Measurements from ENCODE around the gene DBR1.

DBR1 gene

DNA sequence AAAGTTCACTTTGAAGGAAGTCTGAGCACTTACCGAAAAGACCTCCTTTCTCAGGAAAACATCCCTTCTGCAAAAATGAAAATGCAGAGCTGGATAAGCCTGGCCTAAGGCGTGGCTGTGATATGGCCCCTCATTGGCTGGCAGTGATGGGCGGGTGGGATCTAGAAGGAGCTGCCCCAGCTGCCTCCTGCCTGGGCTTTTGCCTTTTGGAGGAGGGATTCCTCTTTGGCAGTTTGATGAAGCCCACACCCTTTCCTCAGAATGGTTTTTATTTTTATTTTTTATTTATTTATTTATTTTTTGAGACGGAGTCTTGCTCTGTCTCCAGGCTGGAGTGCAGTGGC, 55.3 kb downstream of the DBR1 start:
- peak in 1 of 2 experiments; percentile 47 for DNase-seq

DNA sequence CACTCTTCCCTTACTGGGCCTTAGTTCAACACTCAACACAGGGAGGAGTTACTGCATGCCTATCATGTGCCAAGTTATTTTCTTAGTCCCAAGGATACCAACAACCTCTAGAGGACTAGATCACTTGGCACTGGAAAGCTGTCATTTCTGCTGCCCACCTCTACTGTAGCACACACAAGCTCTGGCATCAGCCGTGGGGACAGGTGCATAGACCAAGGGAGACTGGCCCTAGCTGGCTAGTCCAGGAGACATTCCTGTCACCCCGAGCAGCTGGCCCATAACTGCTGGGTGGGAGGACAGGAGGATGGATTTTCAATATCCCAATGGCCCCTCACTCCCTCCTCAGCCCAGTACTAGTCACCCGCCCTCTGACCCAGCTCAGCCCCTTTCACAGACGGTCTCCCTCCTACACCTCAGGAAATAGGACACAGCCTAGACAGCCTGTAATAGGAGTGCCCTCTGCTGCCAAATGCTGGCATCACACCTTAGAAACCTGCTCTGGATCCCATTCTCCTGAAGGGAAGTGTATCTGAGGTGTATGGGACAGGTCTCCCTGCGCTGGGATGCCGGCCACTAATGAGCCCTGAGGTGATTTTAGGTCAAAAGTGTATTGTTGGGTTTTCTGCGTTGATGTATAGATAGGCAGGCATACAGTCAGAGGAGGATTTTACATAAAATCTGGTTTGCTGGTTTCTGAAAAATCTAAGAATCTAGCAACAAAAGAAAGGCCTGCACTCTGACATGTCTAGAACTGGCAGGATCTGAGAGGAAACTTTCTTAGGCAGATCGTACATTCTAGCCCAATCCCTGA, 55.9 kb downstream of the DBR1 start:
- DNase-seq: peak; percentile 46 to 81

DNA sequence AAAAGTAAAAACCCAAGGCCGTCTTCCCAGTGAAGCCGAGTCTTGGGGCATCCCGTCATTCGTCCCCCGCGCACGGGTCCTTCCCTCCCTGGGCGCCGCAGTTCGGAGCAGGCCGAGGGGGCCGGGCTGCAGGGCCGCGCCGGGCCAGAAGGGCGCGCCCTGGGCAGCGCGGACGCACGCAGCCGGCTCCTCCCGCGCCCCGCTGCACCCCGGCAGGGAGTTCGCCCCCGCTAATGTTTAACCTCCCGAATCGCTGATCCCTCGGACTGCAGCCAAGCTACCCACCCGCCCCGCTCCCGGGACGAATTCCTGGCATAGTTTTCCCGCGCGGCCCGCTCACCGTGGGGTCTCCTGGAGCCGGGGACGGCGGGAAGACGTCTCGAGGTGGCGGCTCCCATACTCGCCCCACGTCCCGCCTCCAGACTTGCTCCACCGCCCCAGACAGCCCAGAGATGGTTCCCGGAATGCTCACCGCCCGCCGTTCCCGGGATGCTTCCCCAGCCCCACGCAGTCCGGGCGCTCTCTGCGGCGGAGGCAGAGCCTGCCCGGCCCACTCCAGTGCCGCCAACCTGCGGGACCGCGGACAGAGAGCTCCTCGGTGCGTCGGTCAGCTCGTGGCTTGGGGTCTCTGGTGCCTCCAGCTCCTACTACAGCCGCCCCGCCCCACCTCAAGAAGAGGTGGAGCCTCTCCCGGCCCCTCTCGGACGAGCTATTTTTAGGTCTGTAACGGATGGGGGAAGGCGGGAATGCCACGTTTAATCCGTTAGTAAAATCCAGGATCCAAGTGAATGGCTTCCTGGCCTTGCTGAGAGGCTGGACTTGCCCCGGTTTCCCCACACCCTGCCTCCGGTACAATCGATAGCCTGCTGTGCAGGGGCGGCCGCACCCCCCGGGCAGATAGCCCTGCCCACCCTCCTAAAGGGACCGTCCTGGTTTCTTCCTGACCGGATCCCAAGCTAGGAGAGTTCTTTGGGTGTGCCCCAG, 59.4 kb downstream of the DBR1 start, which contains the start of gene DZIP1L:
DZIP1L (minus strand) TSS at position 621 of the 984 bp plus-strand sequence. CDS start 11,637 bp downstream, outside the sequence.
- DNase-seq: peak; percentile 64

DNA sequence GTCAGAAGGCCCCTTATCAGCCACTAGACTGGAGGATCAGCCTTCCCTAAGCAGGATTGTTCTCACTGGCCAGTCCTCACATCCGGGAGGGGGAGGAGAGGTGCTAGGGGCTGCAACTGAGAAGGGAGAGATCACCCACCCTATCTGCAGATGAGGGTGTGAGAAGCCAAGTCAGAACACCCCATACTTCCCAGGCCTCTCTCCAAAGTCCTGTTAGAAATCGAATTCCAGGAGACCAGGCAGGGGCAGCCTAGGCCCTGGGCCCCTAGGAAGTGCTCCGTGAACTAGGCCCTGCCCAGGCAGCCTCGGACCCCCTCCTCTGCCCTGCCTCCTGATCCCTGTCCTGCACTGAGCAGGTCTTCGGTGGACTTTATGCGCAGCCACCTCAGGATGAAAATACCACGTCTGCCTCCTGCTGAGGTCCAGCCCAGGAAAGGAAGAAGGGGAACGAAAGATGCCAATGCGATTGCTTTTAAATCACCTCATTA, 60.2 kb downstream of the DBR1 start:
- no peak for DNase-seq

DNA sequence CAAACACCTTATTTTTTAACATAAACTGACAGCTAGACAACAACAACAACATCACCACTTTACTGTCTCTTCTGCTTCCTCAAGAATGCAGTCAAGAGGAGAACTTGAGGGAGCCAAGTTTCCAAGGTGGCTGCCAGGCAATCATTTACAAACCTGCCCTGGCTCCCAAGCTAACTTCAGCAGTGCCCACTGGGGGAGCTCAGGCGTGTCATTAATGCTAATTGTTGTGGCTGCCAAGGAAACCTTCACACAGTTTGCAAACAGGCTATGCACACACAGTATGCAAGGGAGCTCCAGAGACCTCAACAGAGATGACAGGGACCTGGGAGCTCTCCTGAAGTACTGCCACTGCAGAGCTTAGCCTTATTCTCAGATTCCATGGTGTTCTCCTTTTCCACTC, 61.4 kb downstream of the DBR1 start:
- peak; percentile 18 to 29 for DNase-seq

DNA sequence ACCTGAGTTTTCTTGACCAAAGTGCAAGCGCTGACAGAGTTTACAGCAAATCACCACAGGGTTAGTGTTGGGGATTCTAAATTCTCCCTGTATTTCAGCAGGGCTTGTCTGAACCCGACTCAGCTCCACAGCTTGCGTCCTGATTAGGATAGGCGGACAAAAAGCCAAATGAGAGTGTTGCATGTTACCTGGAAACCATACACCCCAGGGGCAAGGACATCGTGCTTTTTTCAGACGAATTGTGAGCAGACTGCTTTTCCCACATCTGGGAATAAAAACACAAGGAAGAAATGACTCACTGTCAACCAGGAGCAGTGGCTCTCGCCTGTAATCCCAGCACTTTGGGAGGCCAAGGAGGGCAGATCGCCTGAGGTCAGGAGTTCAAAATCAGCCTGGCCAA, 62.4 kb downstream of the DBR1 start:
- DNase-seq: no peak

Measured in NCI-H446 (cell line).